Stomach (tissue), 4 donors: ENCODE results near the gene LTF.

ENCODE experiments used
- POLR2A ChIP-seq, 4 donors: fragments of 450-650 bp; IDR thresholded peaks; one replicate each; pipeline ENCODE4 v1.6.1; 2016; ENCODE audit warnings: antibody characterized with exemption in 4 of 4, control low read depth in 2 of 4, mild to moderate bottlenecking in 1 of 4, moderate library complexity in 1 of 4
- POLR2AphosphoS5 ChIP-seq, 3 donors: sonication (generic); formaldehyde crosslinking; IDR thresholded peaks; one replicate each; pipeline ENCODE4 v1.6.1; 2016; ENCODE audit warnings: antibody characterized with exemption in 3 of 3
- TF ChIP-seq, protein P1 (sequence below), 7 experiments: fragments of 450-650 bp in 4 of 7; fragments of 200-600 bp in 3 of 7; sonication (generic) in 3 of 7; IDR thresholded peaks; one replicate each; pipeline ENCODE4 v1.5.1; 2016 to 2019; ENCODE audit warnings: antibody characterized with exemption in 7 of 7, control low read depth in 2 of 7, mild to moderate bottlenecking in 1 of 7

DNA sequence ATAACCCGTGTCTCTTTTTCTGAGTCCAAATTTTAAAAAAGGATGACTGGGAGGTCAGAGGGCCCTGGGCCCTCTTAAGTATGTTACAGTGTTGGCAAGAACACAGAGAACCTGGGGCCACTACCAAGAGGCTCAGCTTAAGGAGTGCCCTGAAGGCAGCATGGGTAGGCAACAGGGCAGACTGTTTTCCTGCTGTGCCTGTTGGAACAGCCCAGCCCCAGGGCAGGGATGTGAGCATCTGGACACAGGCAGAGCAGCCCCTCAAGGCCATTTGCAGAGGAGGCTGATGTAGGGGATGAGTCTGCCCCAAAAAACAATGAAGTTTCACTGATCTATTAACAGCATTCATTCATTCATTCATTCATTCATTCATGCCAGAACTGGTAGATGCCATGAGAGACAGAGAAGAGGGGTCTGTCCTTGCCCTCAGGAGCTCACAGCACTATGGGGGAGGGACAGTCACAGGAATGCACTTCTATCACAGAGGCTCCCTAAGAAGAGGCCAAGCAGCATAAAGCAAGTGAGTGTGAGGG lies 2.2 kb upstream of the LTF start:
- TF ChIP-seq, protein P1, sequence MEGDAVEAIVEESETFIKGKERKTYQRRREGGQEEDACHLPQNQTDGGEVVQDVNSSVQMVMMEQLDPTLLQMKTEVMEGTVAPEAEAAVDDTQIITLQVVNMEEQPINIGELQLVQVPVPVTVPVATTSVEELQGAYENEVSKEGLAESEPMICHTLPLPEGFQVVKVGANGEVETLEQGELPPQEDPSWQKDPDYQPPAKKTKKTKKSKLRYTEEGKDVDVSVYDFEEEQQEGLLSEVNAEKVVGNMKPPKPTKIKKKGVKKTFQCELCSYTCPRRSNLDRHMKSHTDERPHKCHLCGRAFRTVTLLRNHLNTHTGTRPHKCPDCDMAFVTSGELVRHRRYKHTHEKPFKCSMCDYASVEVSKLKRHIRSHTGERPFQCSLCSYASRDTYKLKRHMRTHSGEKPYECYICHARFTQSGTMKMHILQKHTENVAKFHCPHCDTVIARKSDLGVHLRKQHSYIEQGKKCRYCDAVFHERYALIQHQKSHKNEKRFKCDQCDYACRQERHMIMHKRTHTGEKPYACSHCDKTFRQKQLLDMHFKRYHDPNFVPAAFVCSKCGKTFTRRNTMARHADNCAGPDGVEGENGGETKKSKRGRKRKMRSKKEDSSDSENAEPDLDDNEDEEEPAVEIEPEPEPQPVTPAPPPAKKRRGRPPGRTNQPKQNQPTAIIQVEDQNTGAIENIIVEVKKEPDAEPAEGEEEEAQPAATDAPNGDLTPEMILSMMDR (IDR thresholded peaks at IDR 0.05), result no peak
- no peak for TF ChIP-seq POLR2A (IDR thresholded peaks at IDR 0.05)
- no peak for TF ChIP-seq POLR2AphosphoS5 (IDR thresholded peaks at IDR 0.05)
